Astrocyte (in vitro differentiated cells and primary cell): ENCODE data around the gene SEC63. TPM values are rescaled to one million over a fixed set of nuclear protein-coding genes. Genes with fewer than 3 reads are reported as not detected.

Experiments used
- DNase-seq: peaks from one replicate; pipeline ENCODE4 v3.0.0-alpha.2; 2010; ENCODE audit warnings: low read depth
- FAIRE-seq: peaks from 2 replicates; lab custom pipeline; 2011; peaks lifted over from hg19 to GRCh38; lab: Jason Lieb, UNC
- H2AFZ ChIP-seq: 2 replicates; pipeline ENCODE4 v1.6.0; 2012; ENCODE audit warnings: low read depth, low read length, inconsistent platforms
- H3K27ac ChIP-seq: 2 replicates; pipeline ENCODE4 v1.5.1; 2011; ENCODE audit warnings: low read depth, low read length, inconsistent platforms
- H3K27me3 ChIP-seq: 2 replicates; pipeline ENCODE4 v1.6.0; 2011; ENCODE audit warnings: low read length, inconsistent platforms; ENCODE audit not compliant: insufficient read depth
- H3K36me3 ChIP-seq: 2 replicates; pipeline ENCODE4 v1.5.1; 2011; ENCODE audit warnings: low read length, inconsistent platforms; ENCODE audit not compliant: insufficient read depth
- H3K4me1 ChIP-seq: 2 replicates; pipeline ENCODE4 v1.5.1; 2011; ENCODE audit warnings: low read length, inconsistent platforms; ENCODE audit not compliant: insufficient read depth
- H3K4me2 ChIP-seq: 2 replicates; pipeline ENCODE4 v1.6.0; 2012; ENCODE audit warnings: low read length, inconsistent platforms
- H3K4me3 ChIP-seq: 2 replicates; pipeline ENCODE4 v1.5.1; 2011; ENCODE audit warnings: low read depth, mild to moderate bottlenecking, low read length, inconsistent platforms; ENCODE audit not compliant: insufficient read depth
- H3K79me2 ChIP-seq: 2 replicates; pipeline ENCODE4 v1.6.0; 2012; ENCODE audit warnings: mild to moderate bottlenecking, low read length, inconsistent platforms; ENCODE audit not compliant: insufficient read depth
- H3K9ac ChIP-seq: 2 replicates; pipeline ENCODE4 v1.6.0; 2012; ENCODE audit warnings: mild to moderate bottlenecking, low read length, inconsistent platforms
- H3K9me3 ChIP-seq: 2 replicates; pipeline ENCODE4 v1.5.1; 2012; ENCODE audit warnings: low read depth, mild to moderate bottlenecking, low read length, inconsistent platforms; ENCODE audit not compliant: insufficient read depth
- H4K20me1 ChIP-seq: 2 replicates; pipeline ENCODE4 v1.6.0; 2012; ENCODE audit warnings: low read length, inconsistent platforms; ENCODE audit not compliant: insufficient read depth
- H3K27ac Mint-ChIP-seq: one replicate; pipeline ENCODE4 v1.8.0; 2021; ENCODE audit warnings: mild to moderate bottlenecking, mixed read lengths; ENCODE audit not compliant: unreplicated experiment
- H3K27me3 Mint-ChIP-seq: one replicate; pipeline ENCODE4 v1.8.0; 2021; ENCODE audit warnings: low read depth, mixed read lengths; ENCODE audit not compliant: unreplicated experiment
- H3K36me3 Mint-ChIP-seq: one replicate; pipeline ENCODE4 v1.8.0; 2021; ENCODE audit warnings: low read depth, mixed read lengths; ENCODE audit not compliant: unreplicated experiment
- H3K4me1 Mint-ChIP-seq: one replicate; pipeline ENCODE4 v1.8.0; 2021; ENCODE audit warnings: low read depth, mixed read lengths; ENCODE audit not compliant: unreplicated experiment
- H3K4me3 Mint-ChIP-seq: one replicate; pipeline ENCODE4 v1.8.0; 2021; ENCODE audit warnings: mild to moderate bottlenecking, moderate library complexity, mixed read lengths; ENCODE audit not compliant: unreplicated experiment
- H3K9me3 Mint-ChIP-seq: one replicate; pipeline ENCODE4 v1.8.0; 2021; ENCODE audit warnings: mild to moderate bottlenecking, mixed read lengths; ENCODE audit not compliant: unreplicated experiment
- CTCF ChIP-seq: IDR thresholded peaks from 2 replicates; pipeline ENCODE4 v1.5.1; 2011; ENCODE audit warnings: low read depth, mild to moderate bottlenecking, inconsistent platforms, low read length, moderate library complexity; ENCODE audit not compliant: insufficient read depth
- EZH2 ChIP-seq: IDR thresholded peaks from 2 replicates; pipeline ENCODE4 v1.6.1; 2012; ENCODE audit warnings: mild to moderate bottlenecking, low read length, inconsistent platforms; ENCODE audit not compliant: insufficient read depth
- total RNA-seq: library from RNA; stranded (reverse); gene quantifications from 2 replicates; pipeline ENCODE4 v1.2.1, GENCODE V29; 2021

Gene SEC63
- total RNA-seq, 1 donor from 2014 or later = 161 TPM

- H3K79me2 ChIP-seq = no peaks in the 10 kb centered on the region
- H3K4me3 ChIP-seq = no peak overlapping the region
- H3K36me3 ChIP-seq = no peaks in the 10 kb centered on the region
- no peak overlapping the region for H3K4me3 Mint-ChIP-seq
- H3K27me3 Mint-ChIP-seq = no peaks in the 10 kb centered on the region
- no peak overlapping the region for H3K27ac Mint-ChIP-seq
- H3K4me1 ChIP-seq = no peaks in the 10 kb centered on the region
- H4K20me1 ChIP-seq = no peaks in the 10 kb centered on the region
- H3K27me3 ChIP-seq = no peaks in the 10 kb centered on the region
- H3K36me3 Mint-ChIP-seq = no peaks in the 10 kb centered on the region
- H3K4me1 Mint-ChIP-seq = peaks cover 12% of the 10 kb centered on the region
- TF ChIP-seq CTCF (no peak), EZH2 (no peak)
- no peak overlapping the region for H3K4me2 ChIP-seq
- no peak overlapping the region for H2AFZ ChIP-seq
- H3K27ac ChIP-seq = no peak overlapping the region
- no peak overlapping the region for H3K9ac ChIP-seq
- peaks cover 2% of the 10 kb centered on the region for H3K9me3 Mint-ChIP-seq
- no peak for DNase-seq
- no peaks in the 10 kb centered on the region for H3K9me3 ChIP-seq
- no peak for FAIRE-seq
Observed at GRCh38 chr6:107989166-107990094, 31.4 kb upstream of the SEC63 start.

- H3K4me2 ChIP-seq = no peak overlapping the region
- no peaks in the 10 kb centered on the region for H3K9me3 ChIP-seq
- no peaks in the 10 kb centered on the region for H3K27me3 ChIP-seq
- FAIRE-seq (no peak), DNase-seq (no peak)
- no peak overlapping the region for H2AFZ ChIP-seq
- H3K27ac ChIP-seq = no peak overlapping the region
- no peaks in the 10 kb centered on the region for H4K20me1 ChIP-seq
- H3K4me3 ChIP-seq = no peak overlapping the region
- no peak overlapping the region for H3K9ac ChIP-seq
- H3K27me3 Mint-ChIP-seq = no peaks in the 10 kb centered on the region
- no peaks in the 10 kb centered on the region for H3K36me3 Mint-ChIP-seq
- no peak overlapping the region for H3K4me3 Mint-ChIP-seq
- H3K9me3 Mint-ChIP-seq = peaks cover 2% of the 10 kb centered on the region
- H3K79me2 ChIP-seq = no peaks in the 10 kb centered on the region
- H3K36me3 ChIP-seq = no peaks in the 10 kb centered on the region
- peaks cover 12% of the 10 kb centered on the region for H3K4me1 Mint-ChIP-seq
- no peaks in the 10 kb centered on the region for H3K4me1 ChIP-seq
- H3K27ac Mint-ChIP-seq = no peak overlapping the region
- TF ChIP-seq CTCF (no peak), EZH2 (no peak)
Observed at GRCh38 chr6:107988570-107988969, 30.6 kb upstream of the SEC63 start.

- no peak for DNase-seq
- no peak overlapping the region for H2AFZ ChIP-seq
- peaks cover 2% of the 10 kb centered on the region for H3K9me3 Mint-ChIP-seq
- no peaks in the 10 kb centered on the region for H3K4me1 ChIP-seq
- H3K27ac ChIP-seq = no peak overlapping the region
- no peak overlapping the region for H3K4me3 Mint-ChIP-seq
- H3K4me1 Mint-ChIP-seq = peaks cover 12% of the 10 kb centered on the region
- H3K4me3 ChIP-seq = no peak overlapping the region
- FAIRE-seq = no peak
- H3K27me3 ChIP-seq = no peaks in the 10 kb centered on the region
- H3K36me3 ChIP-seq = no peaks in the 10 kb centered on the region
- TF ChIP-seq EZH2 (no peak), CTCF (no peak)
- H3K79me2 ChIP-seq = no peaks in the 10 kb centered on the region
- H3K27me3 Mint-ChIP-seq = peaks cover under 1% of the 10 kb centered on the region
- H3K36me3 Mint-ChIP-seq = no peaks in the 10 kb centered on the region
- H3K9ac ChIP-seq = no peak overlapping the region
- no peak overlapping the region for H3K4me2 ChIP-seq
- no peaks in the 10 kb centered on the region for H3K9me3 ChIP-seq
- no peak overlapping the region for H3K27ac Mint-ChIP-seq
- H4K20me1 ChIP-seq = no peaks in the 10 kb centered on the region
Observed at GRCh38 chr6:107987805-107988204, 29.8 kb upstream of the SEC63 start.
